Thyroid gland (tissue), 4 donors: ENCODE data around the gene CAPZB.

Source experiments
- CTCF ChIP-seq, 6 experiments: fragments of 200-600 bp in 3 of 6; fragments of 450-650 bp in 3 of 6; sonication (generic) in 3 of 6; IDR thresholded peaks; one replicate each; pipeline ENCODE4 v1.5.1; 2016 to 2019; ENCODE audit warnings: antibody characterized with exemption in 6 of 6, mild to moderate bottlenecking in 2 of 6, inconsistent platforms in 1 of 6, moderate library complexity in 1 of 6
- POLR2A ChIP-seq, 2 donors: fragments of 450-650 bp; IDR thresholded peaks; one replicate each; pipeline ENCODE4 v1.6.1; 2017; ENCODE audit warnings: antibody characterized with exemption in 2 of 2, mild to moderate bottlenecking in 2 of 2, moderate library complexity in 1 of 2

GRCh38 chr1:19333587-19334354 lies 151.6 kb downstream of the CAPZB start:
- TF ChIP-seq CTCF (IDR thresholded peaks at IDR 0.05) (no peak), POLR2A (IDR thresholded peaks at IDR 0.05) (no peak)
